GM21529 (cell line): Measurements from ENCODE around the gene EZR.

Experiments
- ATAC-seq: cut with Tn5 transposase; IDR thresholded peaks from one replicate; pipeline ENCODE4 v1.9.1; 2021; ENCODE audit not compliant: unreplicated experiment

Gene EZR

GRCh38 chr6:158780246-158780884 lies 38.8 kb downstream of the EZR start:
- no peak for ATAC-seq

DNA sequence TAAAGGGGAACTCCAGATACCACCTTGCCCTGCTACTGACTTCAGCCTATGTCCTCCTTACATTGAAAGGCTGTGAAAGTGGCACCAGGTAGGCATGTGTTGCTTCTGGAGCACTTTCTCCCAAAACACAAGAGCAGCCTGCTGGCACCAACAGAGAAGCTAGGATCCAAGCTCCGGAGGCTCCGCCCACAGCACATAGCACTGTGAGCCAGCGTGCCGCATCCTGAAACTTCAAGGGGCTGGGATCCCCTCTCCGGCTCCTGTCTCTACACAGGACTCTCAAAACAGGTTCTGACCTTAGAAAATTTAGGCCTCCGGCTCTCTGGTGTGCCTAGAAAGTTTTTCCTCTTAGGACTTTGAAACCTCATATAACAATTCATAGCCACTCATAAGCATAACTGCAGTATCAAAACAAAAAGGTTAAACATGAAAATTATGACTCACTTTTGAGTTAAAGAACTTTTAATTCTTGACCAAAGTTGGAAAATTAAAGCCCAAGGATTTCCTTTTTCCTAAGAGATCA lies 41.1 kb downstream of the EZR start:
- no peak for ATAC-seq

DNA sequence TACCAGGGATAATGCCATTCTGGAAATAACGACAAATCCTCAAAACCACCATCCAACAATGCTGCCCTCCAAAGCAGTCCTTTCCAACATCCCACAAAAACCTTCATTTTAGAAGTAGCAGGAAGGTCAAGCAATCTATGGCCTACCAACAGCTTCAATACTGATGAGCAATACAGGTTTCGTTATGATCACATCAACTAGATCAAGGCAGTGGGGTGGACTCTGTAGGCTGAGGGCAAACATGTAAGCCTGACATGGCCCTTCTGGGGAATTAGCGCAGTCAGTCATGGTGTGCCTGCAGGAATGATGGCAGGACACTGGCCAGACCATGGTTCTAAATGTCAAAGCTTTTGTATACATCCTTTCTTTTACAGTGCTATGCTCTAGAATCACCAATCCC lies 41.7 kb downstream of the EZR start:
- no peak for ATAC-seq

- ATAC-seq, result no peak
Observed at GRCh38 chr6:158776737-158777136, 42.4 kb downstream of the EZR start.

DNA sequence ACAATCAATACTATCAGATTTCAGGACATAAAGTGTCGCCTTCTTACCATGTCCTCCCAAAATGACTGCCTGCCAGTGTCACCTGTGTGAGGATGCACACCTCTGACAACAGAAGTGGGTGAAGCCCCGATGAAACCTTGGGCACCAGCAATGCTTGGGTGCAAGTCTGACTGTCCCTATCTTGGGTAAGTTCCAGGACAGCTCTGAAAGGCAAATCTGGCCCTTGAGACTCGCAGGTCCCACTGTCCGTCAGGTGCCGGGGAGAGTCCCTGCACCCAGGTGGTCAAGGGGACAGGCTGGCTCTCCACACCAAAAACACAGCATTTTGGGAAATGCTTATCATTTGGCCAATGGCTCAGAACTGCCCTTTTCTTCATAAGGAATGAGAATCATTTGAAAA lies 43.3 kb downstream of the EZR start:
- no peak for ATAC-seq

DNA sequence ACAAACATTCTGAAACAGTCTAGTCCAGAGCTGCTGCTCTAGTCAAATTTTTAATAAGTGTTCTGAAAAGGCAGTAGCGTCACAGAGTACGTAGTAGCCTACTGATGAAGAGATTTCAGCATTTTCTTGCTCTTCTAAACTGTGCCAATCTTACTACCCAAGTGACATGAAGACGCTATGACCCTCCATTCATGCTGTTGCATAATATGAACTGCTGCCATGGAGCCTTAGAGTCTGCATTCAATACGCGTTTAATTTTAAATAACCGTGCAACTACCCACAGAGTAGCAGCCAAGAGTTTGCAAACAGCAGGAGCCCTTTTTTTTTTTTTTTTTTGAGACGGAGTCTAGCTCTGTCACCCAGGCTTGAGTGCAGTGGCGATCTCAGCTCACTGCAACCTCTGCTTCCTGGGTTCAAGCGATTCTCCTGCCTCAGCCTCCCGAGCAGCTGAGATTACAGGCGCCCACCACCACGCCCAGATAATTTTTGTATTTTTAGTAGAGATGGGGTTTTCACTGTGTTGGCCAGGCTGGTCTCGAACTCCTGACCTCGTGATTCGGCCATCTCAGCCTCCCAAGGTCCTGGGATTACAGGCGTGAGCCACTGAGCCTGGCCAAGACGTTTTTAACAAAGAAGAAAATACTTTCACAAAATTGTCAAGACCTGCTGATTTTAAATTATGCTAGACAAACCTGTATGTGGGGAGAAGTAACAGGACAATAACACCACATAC lies 44.3 kb downstream of the EZR start:
- ATAC-seq, result no peak

DNA sequence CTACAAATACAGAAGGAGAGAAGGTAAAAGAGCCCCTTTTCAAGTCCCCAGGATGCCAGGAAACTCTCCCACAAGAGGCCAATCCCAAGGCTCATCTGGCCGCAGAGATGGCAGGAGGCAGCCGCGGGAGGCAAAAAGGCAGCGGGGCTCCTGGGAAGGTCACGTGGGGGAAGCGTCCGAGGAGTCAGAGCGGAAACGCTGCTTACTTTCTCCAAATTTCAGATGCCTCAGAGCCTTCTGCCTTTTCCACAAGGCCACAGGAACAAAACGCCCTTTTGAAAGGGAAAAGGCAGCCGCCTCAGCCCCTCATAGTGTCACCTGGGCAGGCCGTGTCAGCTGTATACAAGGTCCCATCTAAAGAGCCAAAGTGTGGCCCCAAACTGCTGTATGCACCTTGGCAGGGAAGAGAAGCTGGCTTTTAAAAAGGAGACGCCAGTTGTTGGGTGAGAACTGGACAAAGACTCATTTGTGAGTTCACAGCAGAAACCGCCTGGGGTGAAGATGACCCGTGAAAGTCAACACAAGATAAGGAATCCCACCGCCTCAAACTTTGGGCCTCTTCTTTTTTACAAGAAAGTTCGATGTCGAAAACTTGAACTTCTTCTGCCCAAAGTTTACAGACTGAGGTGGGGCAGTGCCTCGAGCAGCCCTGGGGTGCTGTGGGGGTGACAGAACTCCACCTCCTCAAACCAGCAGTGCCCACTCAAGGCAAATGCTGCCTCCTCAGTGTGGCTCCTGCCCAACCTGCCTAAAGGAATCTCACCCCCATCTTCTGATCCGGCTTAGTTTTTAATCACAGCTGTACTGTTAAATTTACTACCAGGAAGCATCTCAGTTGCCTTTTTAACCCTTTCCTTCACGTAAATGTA lies 45.4 kb downstream of the EZR start:
- no peak for ATAC-seq

- ATAC-seq, result no peak
Observed at GRCh38 chr6:158772851-158773371, 46.3 kb downstream of the EZR start.

GRCh38 chr6:158772172-158772571 lies 47.0 kb downstream of the EZR start:
- no peak for ATAC-seq

DNA sequence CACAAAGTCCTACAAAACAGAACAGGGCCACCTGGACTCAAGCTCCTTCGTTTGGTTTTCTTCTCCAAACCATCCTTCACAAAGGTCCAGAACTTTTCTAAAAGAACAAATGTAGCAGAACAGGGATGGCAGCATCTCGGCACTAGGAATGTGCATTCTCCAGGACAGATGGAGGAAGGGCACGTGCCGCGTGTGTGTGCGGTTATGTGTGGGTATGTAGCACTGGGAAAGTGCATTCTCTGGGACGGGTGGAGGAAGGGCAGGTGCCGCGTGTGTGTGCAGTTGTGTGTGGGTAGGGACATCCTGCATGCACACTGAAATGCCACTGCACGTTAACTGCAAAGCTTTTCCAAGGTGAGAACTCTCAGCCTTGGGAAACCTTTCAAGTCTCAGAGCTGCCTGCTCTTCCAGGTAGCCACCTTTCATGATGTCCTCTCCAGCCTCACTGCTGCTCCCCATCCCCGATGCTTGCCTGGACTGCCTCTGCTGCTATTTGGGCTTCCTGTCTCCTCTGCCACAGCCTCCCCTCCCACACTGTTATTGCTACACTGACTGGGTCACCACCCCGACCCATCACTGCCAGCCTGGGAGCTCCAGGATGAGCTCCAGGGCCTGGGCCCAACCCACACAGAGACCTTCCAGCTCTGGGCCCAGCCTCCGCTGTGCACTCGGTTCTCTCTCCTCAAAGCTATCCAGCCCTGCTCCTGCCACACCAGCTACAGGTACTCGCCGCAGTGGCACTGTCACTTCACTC lies 47.6 kb downstream of the EZR start:
- no peak for ATAC-seq

- ATAC-seq, result no peak
Observed at GRCh38 chr6:158770533-158771330, 48.4 kb downstream of the EZR start.

DNA sequence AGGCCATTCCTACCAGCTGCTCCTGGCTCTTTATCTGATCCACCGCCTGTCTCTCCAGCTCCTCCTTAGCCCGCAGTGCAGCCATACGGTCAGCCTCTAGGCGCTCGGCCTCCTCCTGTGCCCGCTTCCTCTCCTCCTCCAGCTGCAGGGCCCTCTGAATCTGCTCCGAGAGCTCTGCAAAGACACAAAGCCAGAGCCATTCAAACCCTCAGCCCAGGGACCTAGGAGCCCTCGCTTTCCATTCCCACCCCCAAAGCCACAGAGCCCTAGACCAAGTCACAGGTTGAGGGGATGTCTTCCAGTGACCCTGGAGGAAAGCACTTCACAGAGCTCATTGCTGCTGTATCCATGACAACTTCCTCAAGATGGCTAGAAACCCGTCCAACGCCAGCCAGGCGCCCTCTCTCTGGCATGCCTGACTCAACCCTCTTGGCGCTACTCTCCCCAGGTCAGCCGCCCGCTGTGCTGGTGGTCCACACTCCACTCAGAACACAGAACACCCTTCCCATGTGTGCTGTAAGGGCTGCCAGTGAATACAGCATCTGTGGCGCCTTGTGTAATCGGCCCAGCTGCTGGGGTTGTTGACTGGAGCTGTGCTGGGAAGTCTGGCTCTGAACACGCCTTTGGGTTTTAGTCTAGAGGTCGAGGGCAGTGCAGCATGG lies 49.3 kb downstream of the EZR start:
- no peak for ATAC-seq

- no peak for ATAC-seq
Observed at GRCh38 chr6:158769234-158769770, 49.9 kb downstream of the EZR start.

DNA sequence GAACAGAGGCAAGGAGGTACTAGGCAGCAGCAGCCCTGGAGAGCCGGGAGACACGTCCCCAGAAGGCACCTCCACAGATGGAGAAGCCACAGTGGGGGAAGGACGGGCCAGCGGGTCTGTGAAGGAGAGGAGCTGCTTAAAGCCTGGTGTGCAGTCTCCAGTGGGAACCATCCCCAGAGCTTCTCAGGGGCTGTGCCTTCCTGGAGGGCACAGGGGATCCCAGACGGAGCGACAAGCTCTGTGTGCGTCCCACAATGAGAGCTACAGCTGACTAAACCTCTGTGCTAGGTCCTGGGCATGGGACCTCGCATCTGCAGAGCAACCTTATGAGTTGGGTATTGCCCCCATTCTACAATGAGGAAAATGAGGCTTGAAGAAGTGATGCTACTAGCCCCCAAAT lies 50.7 kb downstream of the EZR start:
- no peak for ATAC-seq

GRCh38 chr6:158767709-158768108 lies 51.5 kb downstream of the EZR start:
- no peak for ATAC-seq

DNA sequence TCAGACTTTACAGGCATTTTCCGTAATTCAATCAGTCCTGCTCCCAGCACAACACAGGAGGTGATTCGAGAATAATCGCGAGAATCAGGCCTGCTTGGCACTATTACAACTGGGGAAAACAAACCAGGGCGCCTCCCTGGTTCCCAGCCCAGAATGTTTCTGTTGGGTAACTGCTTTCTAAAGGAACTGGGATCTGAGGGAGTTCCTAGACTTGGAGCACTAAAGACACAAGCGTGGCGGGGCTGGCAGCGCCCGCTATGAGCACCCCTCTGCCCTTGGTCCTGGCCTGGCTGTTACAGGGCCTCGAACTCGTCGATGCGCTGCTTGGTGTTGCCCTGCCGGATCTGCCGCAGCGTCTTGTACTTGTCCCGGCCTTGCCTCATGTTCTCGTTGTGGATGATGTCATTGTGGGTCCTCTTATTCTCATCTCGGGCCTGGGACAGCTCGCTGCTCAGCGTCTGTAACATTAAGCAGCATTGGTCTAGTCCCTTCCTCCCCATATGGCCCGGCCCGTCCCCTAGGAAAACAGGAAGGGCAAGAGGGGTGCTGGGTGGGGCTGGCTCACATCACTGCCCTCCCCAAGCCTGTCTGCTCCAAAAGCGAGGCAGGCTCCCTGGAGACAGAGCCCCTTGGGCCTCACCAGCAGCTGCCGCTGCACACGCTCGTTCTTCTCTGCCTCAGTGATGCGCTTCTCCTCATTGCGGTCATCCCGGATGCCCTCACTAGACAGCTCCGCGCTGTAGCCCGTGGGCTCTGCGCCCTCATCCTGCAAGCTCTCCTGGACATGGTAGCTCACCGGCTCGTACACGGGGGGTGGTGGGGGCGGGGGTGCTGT lies 52.3 kb downstream of the EZR start:
- no peak for ATAC-seq

DNA sequence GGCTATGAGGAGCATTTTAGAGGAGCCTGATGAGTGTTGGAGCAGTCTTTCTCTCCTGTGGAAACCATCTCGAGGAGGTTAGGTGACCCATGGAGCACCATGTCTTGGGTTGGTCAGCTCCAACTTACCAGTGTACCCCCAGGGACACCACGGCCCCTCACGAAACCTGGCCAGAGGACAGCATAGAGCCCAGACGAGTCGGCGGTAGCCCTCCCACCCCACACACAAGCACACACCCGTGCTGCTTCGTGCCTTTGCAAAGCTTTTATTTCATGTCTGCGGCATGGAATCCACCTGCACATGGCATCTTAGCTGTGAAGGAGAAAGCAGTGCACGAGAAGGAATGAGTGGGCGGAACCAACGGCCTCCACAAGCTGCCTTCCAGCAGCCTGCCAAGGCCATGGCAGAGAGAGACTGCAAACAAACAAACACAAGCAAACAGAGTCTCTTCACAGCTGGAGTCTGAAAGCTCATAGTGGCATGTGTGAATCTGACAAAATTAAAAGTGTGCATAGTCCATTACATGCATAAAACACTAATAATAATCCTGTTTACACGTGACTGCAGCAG lies 53.6 kb downstream of the EZR start:
- ATAC-seq, result no peak

- ATAC-seq, result no peak
Observed at GRCh38 chr6:158764926-158765325, 54.2 kb downstream of the EZR start.
